GM06990 (cell line): ENCODE results near the gene TRAF3IP1.

Experiments used
- DNase-seq: peaks from one replicate; pipeline ENCODE4 v3.0.0-alpha.2; 2011; ENCODE audit not compliant: insufficient read length; ENCODE audit errors: extremely low read depth
- H3K27me3 ChIP-seq: replicated peaks from 2 replicates; pipeline ENCODE4 v1.6.0; 2011; ENCODE audit warnings: low read length; ENCODE audit not compliant: control insufficient read depth, insufficient read depth
- H3K36me3 ChIP-seq: 2 replicates; pipeline ENCODE4 v1.5.1; 2011; ENCODE audit warnings: low read length; ENCODE audit not compliant: control insufficient read depth, insufficient read depth
- H3K4me3 ChIP-seq: replicated peaks from 2 replicates; pipeline ENCODE4 v1.5.1; 2011; ENCODE audit warnings: low read depth, mild to moderate bottlenecking, control low read depth, low read length
- TF ChIP-seq, protein P1 (sequence below): IDR thresholded peaks from 2 replicates; pipeline ENCODE4 v1.5.1; 2011; ENCODE audit warnings: low read length, control low read depth, mild to moderate bottlenecking, inconsistent platforms; ENCODE audit not compliant: insufficient read depth, poor library complexity, severe bottlenecking

Gene TRAF3IP1

DNA sequence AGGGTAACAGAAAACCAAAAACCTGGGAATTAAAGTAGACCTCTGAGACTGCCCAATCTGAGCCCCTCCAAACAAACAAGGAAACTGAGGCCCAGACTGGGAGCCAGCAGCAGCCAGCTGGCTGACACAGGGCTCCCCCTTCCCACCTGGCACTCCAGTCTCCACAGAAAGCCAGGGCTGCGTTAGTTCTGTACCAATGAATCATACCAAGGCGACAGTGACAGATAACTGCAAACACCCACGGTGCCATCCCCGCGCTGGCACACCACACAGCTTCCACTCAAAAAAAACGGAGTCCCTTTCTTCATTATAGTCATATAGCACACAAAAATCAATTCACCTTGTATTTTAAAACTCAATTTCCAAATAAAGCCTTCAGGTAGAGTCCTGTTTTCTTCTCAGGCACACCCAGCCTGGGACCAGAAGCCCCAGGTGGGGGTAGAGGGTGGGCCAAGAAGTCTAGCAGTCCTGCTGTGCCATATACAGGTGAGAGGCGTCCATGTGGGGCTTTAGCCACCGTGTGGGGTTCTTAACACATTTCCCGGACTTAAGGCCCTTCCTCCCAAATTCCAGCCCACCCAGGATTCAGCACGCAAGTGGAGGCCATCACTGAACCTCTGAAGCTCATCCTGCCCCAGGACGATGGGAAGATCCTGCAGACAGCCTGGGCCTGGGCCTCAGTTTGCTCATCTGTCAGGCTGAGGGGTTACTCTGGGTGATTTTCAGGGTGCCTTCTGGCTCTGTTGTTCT is 33.2 kb upstream of the TRAF3IP1 start:
- TF ChIP-seq, protein P1, sequence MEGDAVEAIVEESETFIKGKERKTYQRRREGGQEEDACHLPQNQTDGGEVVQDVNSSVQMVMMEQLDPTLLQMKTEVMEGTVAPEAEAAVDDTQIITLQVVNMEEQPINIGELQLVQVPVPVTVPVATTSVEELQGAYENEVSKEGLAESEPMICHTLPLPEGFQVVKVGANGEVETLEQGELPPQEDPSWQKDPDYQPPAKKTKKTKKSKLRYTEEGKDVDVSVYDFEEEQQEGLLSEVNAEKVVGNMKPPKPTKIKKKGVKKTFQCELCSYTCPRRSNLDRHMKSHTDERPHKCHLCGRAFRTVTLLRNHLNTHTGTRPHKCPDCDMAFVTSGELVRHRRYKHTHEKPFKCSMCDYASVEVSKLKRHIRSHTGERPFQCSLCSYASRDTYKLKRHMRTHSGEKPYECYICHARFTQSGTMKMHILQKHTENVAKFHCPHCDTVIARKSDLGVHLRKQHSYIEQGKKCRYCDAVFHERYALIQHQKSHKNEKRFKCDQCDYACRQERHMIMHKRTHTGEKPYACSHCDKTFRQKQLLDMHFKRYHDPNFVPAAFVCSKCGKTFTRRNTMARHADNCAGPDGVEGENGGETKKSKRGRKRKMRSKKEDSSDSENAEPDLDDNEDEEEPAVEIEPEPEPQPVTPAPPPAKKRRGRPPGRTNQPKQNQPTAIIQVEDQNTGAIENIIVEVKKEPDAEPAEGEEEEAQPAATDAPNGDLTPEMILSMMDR: no peak
- H3K4me3 ChIP-seq: peak overlapping the region; percentile 94
- no peak for DNase-seq
- H3K36me3 ChIP-seq: no peaks in the 10 kb centered on the region
- no peaks in the 10 kb centered on the region for H3K27me3 ChIP-seq

- Histone ChIP-seq H3K36me3 (no peaks in the 10 kb centered on the region), H3K27me3 (no peaks in the 10 kb centered on the region), H3K4me3 (peak within 1 kb of the TSS; percentile 94)
- TF ChIP-seq, protein P1: peak; percentile 12
- no peak for DNase-seq
Observed at GRCh38 chr2:238287737-238288649, 32.3 kb upstream of the TRAF3IP1 start, which contains the start of gene PER2. Gene PER2 (minus strand): TSS chr2:238288610. CDS start chr2:238277936, 10,674 bp downstream.

- Histone ChIP-seq H3K27me3 (no peaks in the 10 kb centered on the region), H3K4me3 (peak overlapping the region; percentile 94), H3K36me3 (no peaks in the 10 kb centered on the region)
- DNase-seq: peak; percentile 100
- TF ChIP-seq, protein P1: peak; percentile 25
Observed at GRCh38 chr2:238288650-238289573, 31.4 kb upstream of the TRAF3IP1 start.

GRCh38 chr2:238289574-238289973 is 30.7 kb upstream of the TRAF3IP1 start:
- Histone ChIP-seq H3K4me3 (peak overlapping the region; percentile 73), H3K36me3 (no peaks in the 10 kb centered on the region), H3K27me3 (no peaks in the 10 kb centered on the region)
- TF ChIP-seq, protein P1: no peak
- DNase-seq: peak; percentile 39

GRCh38 chr2:238290091-238290509 is 30.2 kb upstream of the TRAF3IP1 start:
- TF ChIP-seq, protein P1: no peak
- Histone ChIP-seq H3K27me3 (no peaks in the 10 kb centered on the region), H3K4me3 (no peak overlapping the region; the same call in 1 of the 2 replicates), H3K36me3 (no peaks in the 10 kb centered on the region)
- no peak for DNase-seq
